LNCAP (cell line): Measurements from ENCODE around the gene BMP8A.

Experiments used
- TF ChIP-seq, protein P1 (sequence below): fragments of 450-650 bp; IDR thresholded peaks from 2 replicates; pipeline ENCODE4 v1.5.1; 2017; ENCODE audit warnings: mild to moderate bottlenecking

Gene BMP8A

DNA sequence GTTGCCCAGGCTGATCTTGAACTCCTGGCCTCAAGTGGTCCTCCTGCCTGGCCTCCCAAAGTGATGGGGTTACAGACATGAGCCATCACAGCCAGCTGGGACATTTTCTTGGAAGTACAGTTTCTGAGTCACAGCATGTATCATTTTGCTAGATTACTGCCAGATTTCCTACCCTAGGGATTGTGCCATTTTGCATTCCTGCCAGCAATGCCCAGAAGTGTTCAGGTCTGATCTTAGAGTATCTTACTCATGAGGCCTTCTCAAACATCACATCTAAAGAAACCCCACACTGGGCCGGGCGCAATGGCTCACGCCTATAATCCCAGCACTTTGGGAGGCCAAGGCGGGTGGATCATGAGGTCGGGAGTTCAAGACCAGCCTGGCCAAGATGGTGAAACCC lies 10.2 kb downstream of the BMP8A start:
- TF ChIP-seq, protein P1, sequence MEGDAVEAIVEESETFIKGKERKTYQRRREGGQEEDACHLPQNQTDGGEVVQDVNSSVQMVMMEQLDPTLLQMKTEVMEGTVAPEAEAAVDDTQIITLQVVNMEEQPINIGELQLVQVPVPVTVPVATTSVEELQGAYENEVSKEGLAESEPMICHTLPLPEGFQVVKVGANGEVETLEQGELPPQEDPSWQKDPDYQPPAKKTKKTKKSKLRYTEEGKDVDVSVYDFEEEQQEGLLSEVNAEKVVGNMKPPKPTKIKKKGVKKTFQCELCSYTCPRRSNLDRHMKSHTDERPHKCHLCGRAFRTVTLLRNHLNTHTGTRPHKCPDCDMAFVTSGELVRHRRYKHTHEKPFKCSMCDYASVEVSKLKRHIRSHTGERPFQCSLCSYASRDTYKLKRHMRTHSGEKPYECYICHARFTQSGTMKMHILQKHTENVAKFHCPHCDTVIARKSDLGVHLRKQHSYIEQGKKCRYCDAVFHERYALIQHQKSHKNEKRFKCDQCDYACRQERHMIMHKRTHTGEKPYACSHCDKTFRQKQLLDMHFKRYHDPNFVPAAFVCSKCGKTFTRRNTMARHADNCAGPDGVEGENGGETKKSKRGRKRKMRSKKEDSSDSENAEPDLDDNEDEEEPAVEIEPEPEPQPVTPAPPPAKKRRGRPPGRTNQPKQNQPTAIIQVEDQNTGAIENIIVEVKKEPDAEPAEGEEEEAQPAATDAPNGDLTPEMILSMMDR, result no peak

DNA sequence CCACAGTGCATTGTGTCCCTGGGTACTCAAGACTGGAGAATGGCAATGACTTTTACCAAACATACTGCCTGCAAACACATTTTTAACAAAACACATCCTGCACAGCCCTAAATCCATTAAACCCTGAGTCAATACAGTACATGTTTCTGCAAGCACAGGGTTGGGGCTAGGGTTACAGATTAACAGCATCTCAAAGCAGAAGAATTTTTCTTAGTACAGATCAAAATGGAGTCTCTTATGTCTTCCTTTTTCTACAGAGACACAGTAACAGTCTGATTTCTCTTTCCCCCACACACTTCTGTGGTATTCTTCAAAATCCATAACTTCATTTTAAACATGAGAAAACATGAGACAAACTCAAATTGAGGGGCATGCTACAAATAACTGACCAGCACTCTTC lies 13.9 kb downstream of the BMP8A start:
- TF ChIP-seq, protein P1, result no peak

DNA sequence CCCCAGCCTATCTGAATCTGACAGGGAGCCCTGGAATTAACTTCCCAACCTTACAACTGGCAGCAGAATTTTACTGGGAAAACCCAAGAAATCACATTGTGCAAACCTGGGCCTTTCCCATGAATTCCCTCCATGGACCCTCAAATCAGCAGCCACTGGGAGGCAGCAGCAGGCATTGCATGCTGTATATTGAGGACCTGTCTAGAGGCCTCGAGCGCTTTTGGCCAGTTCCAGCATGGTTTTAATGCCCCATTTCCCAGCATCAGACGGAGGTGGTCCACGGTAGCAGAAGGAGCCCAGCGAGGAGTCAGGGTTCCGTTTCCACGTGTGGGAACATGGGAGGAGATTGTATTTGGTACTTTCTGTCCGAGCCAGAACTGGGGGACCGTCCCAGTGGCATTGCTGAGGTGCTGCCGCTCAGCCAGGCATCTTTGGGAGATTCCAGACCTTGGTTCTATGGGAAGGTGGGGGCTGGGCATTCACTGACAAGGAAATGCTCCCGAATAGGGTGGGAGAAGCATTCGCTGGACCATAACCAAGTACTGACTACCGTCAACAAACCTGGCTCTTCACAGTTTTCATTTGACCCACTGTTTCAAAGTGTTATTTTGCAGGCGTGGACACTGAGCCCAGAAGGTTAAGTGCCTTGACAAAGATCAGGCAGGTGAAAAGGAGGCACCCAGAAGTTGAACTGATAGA lies 15.9 kb downstream of the BMP8A start:
- TF ChIP-seq, protein P1, result peak; percentile 19; the same call in 1 of the 2 replicates

DNA sequence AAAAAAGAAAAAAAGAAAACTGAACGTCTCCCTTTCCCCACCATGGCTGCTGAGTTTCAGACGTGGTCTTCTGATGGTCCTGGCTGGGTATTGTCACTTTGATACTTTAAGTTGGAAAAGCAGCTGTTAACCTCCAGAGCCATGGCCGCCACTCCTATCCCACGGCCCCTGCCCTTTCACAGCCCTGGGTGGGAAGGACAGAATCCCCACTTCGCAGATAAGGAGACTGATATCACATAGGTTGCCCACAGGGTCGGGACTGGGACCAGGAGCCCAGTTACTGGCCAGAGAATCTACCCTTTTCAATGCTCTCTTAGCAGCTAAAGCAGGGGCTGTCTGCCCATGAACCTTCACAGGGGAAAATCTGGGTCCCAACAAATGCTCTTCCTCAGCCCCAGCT lies 16.8 kb downstream of the BMP8A start:
- TF ChIP-seq, protein P1, result no peak

DNA sequence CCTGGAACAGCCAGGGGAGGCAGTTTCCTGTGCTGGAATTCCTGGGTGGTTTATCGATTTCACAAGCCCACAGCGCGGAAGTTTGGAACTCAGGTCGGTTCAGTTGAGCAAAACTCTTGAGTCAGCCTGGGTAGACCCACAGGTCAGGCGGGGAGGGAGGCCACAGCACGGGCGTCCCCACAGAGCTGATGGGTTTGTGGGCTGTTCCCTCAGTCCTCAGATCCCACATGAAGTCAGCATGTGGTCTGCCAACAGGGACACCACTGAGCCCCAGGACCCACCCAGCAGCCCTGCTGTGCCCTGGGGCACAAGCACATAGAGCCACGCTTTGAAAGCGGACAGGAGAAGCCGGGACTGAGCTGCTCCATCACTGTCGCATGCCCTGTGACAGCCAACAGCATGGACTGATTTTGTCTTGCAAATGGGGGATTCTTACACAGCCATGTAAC lies 17.4 kb downstream of the BMP8A start:
- TF ChIP-seq, protein P1, result no peak

DNA sequence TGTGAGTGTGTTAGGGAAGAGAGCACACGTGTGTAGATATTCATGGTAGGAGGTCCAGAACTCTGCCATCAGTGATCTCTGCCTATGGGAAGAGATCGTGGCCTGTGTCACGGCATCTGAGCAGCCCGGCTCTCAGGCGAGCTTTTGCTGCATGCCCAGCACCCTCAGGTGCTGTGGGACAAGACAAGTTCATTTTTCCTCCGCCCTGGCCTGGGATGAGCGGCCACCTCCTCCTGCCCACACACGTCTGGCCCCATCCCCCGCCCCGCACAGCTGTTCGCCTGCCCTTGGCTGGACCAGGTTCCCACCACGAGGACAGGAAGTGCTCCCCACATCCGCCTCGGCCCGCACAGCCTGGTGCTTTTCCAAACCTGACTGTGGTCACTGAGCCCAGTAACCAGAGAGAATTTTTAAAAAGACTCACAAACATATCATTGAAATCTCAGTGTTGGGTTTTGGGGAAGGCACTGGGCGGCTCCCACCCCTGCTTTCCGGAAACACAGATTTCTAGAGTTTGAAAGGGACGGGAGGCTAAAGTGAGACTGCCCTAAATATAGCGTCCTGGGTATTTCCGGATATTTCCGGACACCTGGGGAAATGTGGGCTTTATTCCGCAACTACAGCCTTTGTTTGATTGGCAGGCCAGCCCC lies 18.0 kb downstream of the BMP8A start:
- TF ChIP-seq, protein P1, result no peak

DNA sequence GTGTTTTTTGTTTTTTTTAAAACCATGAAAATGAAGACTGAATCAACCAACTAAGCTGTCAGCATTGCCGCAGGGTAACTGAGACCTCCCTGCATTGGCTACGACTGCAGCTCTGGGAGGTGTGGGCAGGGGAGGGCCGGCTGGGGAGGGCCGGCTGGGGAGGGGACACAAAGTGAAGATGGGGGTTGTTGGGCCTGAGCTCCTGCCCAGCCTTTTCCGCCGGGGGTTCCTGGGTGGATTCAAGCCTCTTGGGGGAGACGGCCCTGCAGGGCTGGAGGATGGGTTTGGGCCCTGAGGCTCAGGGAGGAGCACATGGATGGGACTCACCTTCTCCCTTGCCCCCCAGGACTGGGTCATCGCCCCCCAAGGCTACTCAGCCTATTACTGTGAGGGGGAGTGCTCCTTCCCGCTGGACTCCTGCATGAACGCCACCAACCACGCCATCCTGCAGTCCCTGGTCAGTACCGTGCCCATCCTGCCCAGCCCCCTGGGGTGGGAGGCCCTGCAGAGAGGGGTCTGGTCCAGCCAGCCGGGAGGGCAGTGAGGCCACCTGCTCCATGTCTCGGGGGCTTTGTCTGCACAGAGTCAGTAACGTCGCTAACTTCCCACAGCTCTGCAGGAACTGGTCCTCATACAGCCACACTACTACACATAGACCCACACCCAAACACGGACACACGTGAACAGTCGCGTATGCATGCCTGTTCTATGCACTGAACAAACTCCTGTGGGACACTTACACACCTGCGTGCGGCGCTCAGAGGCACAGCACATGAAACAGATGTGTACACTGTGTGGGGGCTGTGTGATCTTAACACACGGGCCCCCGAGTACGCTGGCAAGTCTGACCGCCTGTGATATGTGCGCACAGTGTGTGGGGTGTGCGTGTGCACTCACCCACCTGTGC lies 31.5 kb downstream of the BMP8A start:
- TF ChIP-seq, protein P1, result no peak
